WTC11 (cell line): ENCODE data around the gene CELSR1.

ENCODE experiments used
- ATF3 ChIP-seq: sonication (generic); formaldehyde crosslinking; conservative IDR thresholded peaks from 2 replicates; pipeline ENCODE4 v1.8.1; 2022; ENCODE audit warnings: mild to moderate bottlenecking, missing genetic modification reagents
- CTCF ChIP-seq: fragments of 200-600 bp; IDR thresholded peaks from 2 replicates; pipeline ENCODE4 v1.8.0; 2022; ENCODE audit warnings: antibody characterized with exemption
- ESRRA ChIP-seq: sonication (generic); formaldehyde crosslinking; IDR thresholded peaks from 2 replicates; pipeline ENCODE4 v1.8.1; 2022; ENCODE audit warnings: mild to moderate bottlenecking, missing genetic modification reagents, borderline replicate concordance
- FOXP1 ChIP-seq: sonication (generic); formaldehyde crosslinking; IDR thresholded peaks from 2 replicates; pipeline ENCODE4 v1.8.0; 2022; ENCODE audit warnings: missing genetic modification reagents, mild to moderate bottlenecking, moderate library complexity, borderline replicate concordance
- HMGXB4 ChIP-seq: sonication (generic); formaldehyde crosslinking; IDR thresholded peaks from 2 replicates; pipeline ENCODE4 v1.8.1; 2023; ENCODE audit warnings: mild to moderate bottlenecking, moderate library complexity, missing genetic modification reagents
- IRF1 ChIP-seq: sonication (generic); formaldehyde crosslinking; IDR thresholded peaks from 2 replicates; pipeline ENCODE4 v1.8.0; 2023; ENCODE audit warnings: missing genetic modification reagents
- JAZF1 ChIP-seq: fragments of 250-450 bp; sonication (Bioruptor Pico); IDR thresholded peaks from 2 replicates; pipeline ENCODE4 v1.9.0; 2021; ENCODE audit warnings: moderate library complexity, mild to moderate bottlenecking, inconsistent platforms
- JUN ChIP-seq: sonication (generic); formaldehyde crosslinking; IDR thresholded peaks from 2 replicates; pipeline ENCODE4 v1.8.0; 2023; ENCODE audit warnings: mild to moderate bottlenecking, missing genetic modification reagents
- MAX ChIP-seq: sonication (generic); formaldehyde crosslinking; IDR thresholded peaks from 2 replicates; pipeline ENCODE4 v1.8.0; 2022; ENCODE audit warnings: mild to moderate bottlenecking, missing genetic modification reagents
- RELA ChIP-seq: sonication (generic); formaldehyde crosslinking; IDR thresholded peaks from 2 replicates; pipeline ENCODE4 v1.8.1; 2022; ENCODE audit warnings: missing genetic modification reagents, mild to moderate bottlenecking, borderline replicate concordance
- ZNF138 ChIP-seq: sonication (generic); formaldehyde crosslinking; conservative IDR thresholded peaks from 2 replicates; pipeline ENCODE4 v1.8.1; 2022; ENCODE audit warnings: mild to moderate bottlenecking, moderate library complexity, missing genetic modification reagents
- ZNF532 ChIP-seq: fragments of 250-450 bp; sonication (Bioruptor Pico); IDR thresholded peaks from 2 replicates; pipeline ENCODE4 v1.9.0; 2021; ENCODE audit warnings: mild to moderate bottlenecking, borderline replicate concordance

GRCh38 chr22:46373159-46373558 is 164.3 kb downstream of the CELSR1 start:
- TF ChIP-seq CTCF (no peak), ATF3 (no peak), ESRRA (no peak), RELA (CRISPR knock-in tag) (no peak), ZNF532 (CRISPR knock-in tag) (no peak), JUN (CRISPR knock-in tag) (no peak), IRF1 (CRISPR knock-in tag) (no peak), HMGXB4 (no peak), ZNF138 (CRISPR knock-in tag) (no peak), MAX (CRISPR knock-in tag) (no peak), FOXP1 (no peak), JAZF1 (no peak)
